Stimulated activated CD4-positive, alpha-beta T cell treated with anti-CD3 and anti-CD28 coated beads, Interleukin-12 subunit alpha, Interleukin-12 subunit beta, amount 100 ng/mL, for 4 hours (primary cell): ENCODE results near the gene SLC22A2.

Experiments used
- DNase-seq: peaks from one replicate; pipeline ENCODE4 v3.0.0-alpha.2; 2020

Gene SLC22A2

DNA sequence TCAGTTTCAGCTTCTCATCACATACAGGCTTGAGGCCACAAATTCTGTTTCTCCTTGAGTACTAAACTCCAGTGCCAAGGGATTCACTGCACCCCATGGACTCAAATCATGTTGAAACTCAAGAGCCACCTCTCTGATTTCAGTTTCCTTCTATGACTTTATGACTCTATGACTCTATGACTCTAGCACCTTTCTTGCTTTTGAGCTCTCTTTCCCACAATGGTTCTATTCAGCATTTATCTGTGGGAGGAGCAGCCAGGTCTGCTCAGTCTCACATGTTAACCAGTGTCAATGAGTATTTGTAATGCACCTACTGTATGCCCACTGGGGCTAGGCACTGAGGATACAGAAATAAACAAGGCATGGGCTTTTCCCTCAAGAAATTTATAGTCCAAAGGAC is 14.6 kb upstream of the SLC22A2 start:
- DNase-seq: no peak

DNA sequence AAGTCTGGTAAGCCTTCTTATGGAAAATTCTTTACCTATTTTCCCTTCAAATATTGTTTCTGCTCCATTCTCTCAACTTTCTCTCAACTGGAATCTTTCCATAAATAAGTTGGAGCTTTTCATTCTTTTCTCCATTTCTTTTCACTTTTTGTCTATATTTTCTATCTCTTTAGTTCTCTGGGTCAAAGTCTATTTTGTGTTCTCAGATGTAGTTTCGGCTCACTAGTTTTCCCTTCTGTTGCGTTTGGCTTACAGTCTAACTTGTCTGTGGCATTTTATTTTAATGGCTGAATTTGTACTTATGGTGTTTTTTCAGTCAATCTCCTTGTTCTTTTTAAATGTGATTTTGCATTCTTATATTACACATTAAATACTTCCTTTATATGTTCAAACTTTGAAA is 14.1 kb upstream of the SLC22A2 start:
- no peak for DNase-seq

DNA sequence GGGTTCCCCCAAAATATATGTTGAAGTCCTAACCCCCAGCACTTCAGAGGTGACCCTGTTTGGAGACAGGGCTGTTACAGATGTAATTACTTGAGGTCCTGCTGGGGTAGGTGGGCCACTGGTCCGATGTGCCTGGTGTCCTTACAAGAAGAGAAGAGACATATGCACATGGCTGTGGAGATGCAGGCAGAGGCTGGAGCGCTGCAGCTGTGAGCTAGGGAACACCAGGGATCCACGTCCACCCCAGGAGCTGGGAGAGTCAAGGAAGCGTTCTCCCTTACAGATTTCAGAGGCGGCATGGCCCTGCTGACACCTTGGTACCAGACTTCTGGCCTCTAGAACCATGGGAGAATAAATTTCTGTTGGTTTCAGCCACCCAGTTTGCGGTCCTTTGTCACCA is 11.7 kb upstream of the SLC22A2 start:
- DNase-seq: no peak

DNA sequence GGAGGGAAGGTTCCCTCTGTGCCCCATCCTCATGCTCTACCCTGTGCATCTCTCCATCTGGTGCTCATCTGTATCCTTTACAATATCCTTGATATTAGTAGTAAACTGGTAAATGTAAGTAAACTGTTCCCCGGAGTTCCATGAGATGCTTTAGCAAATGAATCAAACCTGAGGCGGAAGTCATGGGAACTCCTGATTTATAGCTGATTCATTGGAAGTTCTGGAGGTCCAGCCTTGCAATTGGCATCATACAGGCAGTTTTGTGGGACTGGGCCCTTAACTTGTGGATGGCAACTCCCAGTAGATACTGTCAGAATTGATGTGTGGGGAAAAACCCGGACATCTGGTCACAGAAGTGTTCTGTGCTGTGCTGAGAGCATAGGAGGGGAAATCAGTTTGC is 11.2 kb upstream of the SLC22A2 start:
- no peak for DNase-seq

DNA sequence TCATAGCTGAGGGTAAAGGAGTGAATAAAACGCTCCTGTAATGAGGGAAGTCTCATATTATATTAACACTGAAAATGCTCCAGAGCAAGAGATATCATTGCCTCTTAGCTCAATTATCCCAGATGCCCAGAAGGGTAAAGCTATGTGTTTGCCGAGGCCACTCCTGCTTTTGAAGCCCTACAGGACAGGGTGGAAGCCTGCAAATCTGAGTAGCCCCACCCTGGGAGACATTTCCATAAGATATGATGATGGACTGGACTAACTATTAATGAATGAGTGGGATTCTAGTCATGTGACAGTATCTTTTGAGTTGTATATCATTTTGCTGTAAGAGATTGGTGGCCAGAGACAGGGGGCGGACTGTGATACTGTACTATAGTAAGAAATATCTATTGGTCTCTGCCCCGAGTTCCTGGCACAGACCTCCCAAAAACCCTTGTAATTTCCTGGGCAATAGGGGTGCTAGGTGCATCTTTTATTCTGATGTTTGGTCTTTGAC is 10.5 kb upstream of the SLC22A2 start:
- DNase-seq: no peak

DNA sequence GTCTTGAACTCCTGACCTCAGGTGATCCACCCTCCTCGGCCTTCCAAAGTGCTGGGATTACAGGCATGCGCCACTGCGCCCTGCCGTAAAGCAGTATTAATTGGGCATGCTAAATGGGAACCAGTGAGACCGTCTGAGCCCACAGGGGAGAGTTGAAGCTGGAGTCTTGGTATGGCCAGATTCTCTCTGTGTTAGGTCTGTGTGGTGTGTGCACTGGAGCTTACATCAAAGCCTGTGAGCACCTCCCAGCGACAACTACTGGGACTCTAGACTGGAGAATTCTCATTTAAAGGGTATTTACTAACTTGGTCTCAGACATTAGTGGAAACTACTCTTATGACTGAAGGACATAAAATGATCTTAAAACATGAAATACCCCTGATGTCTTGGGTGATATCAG is 8.5 kb upstream of the SLC22A2 start:
- no peak for DNase-seq

DNA sequence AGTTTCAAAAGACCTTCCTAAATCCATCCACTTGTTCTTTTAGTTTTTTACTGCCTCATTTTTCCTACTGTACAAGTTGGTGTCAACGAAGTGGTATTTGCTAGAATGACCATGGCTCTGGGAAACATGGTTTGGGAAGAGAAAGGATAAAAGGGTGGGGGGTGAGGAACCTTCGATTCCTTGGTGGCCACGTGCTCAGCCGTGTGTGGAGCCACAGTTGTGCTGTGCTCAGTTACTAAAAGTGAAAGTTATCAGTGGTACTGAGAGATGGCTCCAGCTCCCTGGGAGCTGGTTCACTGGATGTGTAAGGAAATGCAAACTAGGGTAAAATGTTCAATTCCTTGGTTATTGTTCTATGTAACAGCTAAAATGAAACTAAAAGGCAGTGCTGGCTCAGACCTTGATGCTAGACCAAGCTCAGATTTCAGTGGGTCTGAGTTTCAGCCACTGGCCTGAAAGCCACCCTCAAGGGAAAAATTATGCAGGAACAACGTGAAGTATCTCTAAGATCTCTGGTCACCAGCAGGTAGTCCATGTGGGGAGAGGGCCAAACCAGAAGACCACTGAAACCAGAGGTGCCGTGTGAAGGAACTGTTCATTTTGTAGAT is 7.4 kb upstream of the SLC22A2 start:
- no peak for DNase-seq

DNA sequence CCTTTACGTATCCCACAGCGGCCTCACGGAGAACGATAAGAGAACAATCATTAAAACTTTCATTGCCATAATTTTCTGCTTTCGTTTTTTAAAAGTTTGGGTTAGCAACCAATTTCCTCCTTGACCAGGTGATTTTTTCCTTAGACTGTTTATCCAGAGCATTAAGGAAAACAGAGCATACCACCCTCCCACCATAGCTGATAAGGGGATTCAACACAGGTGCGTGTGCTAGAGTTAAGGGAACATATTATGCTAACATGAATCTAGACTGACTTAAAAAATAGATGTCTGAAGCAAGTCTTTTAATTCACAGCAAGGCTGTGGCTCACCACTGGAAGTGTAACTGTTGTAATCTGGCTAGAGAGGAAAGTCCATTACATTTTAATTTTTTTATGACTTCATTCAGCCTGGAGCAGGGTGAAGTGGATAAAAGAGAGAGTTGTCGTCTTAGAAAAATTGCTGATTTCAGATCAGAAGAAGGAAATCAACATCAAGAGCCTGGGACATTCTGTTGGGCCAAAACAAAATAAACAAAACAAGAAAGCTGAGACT is 5.5 kb upstream of the SLC22A2 start:
- no peak for DNase-seq

DNA sequence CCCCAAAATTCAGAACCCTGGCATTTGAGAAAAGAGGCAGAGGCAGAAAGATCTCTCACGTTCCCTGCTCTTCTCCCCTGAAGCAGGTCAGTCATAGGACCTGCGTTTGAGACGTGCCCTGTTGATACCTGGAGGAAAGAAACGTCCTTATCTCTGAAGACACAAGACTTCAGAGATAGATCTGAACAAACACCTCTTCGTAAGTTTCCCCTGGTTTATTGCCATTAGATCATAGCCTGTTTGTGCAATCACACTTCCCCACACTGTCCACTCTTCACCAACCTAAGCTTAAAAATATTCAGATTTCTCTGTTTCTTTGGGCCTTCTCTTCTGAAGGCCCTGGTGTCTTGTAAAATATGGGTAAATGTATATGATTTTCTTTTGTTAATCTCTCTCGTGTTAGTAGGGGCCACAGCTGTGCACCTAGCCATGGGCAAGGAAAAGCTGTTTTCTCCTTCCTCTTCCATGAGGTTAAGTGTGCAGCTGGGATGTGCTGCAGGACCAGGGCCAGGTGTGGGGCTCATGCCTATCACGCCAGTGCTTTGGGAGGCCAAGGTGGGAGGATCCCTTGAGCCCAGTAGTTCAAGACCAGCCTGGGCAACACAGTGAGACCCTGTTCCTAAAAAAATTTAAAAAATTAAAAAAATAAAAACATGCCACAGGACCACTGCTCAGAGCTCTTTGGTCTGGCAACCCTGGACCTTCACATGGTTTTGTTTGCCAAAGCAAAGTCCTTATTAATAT is 4.7 kb upstream of the SLC22A2 start:
- no peak for DNase-seq

DNA sequence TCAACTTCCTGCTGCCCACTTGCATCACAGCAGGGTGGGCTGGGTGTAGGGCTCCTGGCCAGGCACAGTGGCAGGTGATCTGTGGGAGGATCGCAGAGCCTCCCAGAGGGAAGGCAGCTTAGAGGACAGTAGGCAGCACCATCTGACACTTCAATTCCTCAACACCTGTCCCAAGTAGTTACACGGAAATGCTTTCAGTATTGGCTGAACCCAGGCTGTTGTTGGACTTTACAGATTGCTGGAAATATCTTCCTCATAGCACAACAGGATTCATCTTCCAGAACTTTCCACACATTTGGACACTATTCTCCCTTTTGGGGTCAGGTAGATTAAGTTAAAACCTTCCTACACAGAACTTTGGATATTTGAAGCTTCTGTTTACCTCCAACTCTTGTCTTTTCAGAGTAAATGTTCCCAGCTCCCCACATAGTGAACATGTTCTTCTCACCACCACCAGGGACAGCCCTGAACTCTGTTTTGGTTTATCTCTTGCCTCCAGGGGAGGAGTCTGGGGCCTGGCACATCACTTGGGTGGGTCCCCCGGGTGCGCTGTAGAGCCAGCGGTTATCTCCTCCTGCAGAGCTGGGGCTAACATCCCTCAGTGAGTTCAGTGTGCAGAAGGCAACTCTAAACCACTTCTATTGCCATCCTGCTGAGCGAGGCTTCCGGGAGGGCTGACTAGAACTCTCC is 3.5 kb upstream of the SLC22A2 start:
- no peak for DNase-seq

DNA sequence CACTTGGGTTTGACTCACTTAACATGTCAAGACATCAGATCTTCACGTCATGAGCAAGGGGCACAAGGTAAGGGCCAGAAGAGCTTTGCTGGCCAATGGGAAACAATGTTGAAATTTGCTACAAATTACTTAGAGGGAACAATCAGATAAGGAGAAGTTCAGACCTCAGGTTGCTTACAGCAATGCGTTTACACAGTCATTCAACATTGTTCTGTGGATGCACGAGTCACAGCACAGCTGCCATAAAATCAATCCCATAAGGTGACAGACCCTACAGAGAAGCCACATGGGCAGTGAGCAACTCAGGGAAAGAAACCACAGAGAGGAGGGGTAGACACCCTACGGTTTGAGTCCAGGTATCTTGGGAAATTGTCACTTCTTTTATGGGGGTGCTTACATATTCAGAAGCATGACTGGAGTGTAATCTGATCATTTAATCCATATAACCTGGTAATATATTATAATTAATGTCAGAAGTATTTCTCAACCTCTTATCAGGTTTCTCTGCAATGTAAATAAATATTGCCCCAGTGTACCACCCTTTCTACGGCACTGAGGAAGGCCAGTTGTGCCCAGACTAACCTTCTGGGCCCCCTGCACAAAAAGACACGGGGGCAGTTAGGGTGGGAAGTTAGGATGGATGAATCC is 2.3 kb upstream of the SLC22A2 start:
- no peak for DNase-seq

DNA sequence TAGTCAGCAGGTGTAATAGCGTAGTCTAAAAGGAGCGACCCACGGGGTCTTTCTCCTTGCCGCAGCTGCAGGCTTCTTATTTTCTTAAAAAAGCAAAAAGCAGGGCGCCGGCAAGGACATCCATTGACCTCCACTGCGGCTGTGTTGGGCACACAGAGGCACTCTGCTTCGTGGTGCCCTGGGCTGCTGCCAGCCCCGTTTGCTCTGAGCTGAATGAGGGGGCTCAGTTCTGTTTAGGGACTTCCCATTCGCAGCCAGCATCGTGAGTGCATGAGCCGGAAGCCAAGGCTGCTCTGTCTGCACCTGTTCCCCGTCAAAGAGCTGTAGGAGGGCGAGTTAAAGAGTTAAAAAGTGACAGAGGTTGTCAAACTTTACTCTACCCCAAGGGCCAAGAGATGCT is 1.7 kb upstream of the SLC22A2 start:
- no peak for DNase-seq

DNA sequence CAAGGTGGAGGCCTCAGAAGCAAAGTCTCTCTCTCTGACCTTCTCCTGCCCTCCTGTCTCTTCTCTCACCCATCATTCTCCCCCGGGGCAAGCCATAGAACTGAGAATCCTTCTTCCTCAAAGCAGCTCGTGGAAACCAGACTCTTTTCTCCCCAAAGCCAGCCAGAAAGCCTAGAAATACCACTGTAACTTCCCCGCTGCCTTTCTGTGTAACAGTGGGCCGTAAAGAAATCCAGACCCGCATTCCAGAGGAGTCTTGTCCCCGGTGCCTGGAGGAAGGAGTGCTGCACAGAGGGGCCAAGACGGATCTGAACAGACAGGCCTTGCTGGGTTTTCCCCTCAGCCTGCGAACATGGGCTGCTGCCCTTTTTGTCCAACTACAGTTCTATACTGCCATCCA is 977 bp upstream of the SLC22A2 start:
- no peak for DNase-seq

DNA sequence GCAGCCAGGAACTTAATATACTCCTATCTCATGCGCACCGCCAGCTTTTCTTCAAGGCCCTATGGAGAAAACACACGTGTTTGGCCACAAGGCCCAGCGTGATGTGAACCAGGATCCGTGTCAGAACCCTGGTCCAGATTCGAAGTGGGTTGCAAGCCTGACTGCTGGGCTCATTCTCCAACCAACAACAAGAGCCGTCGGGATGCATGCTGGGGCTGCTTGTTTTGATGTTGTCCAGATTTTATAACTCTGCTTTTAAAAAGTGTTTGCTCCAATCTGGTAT is 463 bp upstream of the SLC22A2 start:
- DNase-seq: no peak

DNA sequence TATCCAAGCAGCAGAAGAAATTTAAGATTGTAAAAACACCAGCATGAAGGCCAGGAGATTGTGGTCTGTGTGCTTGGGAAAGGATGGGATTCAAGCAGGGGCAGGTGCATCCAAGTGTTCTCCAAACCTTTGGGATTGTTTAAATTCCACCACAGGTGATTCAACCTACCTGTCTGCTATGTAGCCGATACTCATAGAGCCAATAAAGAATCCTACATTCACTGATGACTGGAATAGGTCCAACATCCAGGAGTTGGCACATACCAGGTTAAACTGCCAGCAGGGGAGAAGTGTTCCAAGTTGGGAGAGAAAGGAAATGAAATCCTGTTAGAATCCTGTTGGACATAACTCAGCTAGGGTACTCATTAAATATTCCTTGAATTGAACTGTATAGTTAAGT is 2.2 kb downstream of the SLC22A2 start:
- DNase-seq: no peak

DNA sequence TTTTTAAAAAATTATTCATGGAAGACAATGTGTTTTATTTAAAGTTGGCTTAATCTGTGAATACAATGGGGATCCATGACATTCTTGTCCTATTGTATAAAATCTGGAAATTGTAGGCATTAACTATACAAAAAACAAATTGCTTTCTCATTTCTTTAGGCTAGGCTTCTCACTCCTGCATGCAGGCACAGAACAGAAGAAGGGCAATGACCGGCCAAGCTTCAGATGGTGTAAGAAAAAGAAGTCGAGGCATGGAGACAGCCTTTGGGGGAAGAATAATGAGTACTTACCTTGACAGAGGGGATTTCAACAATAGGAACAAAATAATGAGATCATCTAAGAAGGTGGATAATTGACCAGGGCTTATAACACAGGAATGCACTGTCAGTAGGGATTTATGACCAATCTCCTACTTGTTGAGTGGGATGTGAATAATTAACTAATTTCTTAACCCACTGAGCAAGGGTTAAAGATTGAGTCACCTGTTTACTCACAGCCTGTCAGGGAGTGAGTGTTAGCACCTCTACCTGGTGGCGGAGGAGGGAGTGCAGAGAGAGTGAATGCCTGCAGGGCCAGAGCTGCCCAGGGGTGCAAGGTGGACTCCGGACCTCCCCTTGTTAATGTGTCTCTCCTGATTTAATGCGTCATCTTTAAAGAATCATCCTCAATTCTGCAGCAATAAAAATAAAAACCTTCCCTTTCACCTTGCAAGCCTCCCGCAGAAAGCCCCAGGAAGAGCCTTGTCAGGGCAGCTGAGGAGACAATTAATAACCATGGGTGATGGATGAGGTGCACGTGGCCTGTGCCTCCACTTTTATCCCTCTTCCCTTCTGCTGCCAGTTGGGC is 3.9 kb downstream of the SLC22A2 start:
- no peak for DNase-seq

DNA sequence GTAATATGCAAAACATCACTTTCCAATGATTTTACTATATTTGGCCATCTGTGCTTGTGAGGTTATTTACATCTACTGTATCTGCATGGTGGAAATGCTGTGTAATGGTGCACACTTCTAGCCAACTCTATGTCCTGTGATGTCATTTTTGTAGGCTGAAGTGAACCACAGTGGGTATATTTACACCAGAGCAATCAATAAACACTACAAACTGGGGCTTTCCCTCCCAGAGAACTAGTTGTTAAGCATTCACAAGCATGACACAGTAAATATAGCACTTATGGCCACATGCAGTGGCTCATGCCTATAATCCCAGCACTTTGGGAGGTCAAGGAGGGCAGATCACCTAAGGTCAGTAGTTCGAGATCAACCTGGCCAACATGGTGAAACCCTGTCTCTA is 4.9 kb downstream of the SLC22A2 start:
- DNase-seq: no peak

DNA sequence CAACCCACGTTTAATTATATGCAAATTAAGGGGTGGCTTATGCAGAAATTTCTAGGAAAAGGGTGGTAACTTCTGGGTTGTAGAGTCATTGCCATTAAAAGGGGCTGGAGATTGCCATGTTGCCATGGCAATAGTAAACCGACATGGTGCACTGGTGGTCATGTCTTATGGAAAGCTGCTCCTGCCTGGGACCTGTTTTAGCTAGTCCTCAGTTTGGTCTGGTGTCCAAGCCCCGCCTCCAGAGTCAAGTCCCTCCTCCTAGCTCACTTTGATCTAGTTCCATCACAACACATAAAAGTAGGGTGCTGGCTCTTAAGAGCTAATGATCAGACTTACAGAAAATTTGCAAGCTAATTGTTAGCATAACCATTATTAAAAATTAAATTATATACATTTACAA is 5.3 kb downstream of the SLC22A2 start:
- DNase-seq: no peak

DNA sequence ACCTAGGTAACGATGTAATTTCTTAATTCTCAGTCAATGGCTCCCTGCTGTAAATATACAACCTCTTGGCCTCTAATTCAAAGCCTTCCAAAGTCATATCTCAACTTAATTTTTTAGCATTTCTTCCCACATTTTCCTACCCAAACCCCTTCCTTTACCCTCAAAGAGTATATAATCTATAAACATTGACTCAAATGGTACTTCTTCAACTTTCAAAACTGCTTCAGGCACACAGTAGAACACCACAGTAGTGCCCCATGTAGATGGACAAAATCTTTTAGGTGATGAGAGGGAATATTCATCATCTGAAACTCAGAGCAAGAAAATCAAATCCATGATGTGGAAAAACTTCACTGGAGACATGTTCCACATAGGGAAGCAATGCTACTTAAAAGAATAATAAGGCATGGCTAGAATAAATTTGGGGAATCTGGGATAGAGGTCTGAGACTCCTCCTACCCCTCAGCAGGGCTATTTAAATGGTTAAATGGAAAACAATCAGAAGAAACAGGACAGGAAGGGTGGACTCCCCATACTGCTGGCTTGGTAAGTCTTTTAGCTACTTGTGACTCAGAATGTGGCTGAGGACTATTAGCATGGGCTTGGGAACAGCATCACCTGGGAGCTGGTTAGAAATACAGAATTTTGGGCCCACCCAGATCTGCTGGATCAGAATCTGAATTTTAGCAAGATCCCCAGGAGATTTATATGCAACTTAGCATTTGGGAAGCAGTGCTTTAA is 6.4 kb downstream of the SLC22A2 start:
- no peak for DNase-seq

DNA sequence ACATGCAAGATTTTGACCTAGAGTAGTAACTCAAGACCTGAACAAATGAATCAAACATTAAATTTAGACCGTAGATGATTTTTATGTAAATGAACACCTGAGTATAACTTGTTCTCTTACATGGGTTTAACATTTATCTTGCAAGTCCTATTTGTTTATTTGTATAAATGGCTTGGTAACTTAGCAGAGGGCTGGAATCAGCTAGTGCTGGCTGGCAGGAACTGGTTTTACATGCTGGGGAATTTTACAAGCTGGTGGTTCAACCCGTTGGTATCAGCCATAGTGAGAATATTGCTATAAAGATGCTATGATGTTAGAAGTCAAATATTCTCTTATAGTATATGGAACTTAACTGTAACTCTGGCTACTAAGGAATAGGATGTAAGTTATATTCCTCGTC is 8.9 kb downstream of the SLC22A2 start:
- no peak for DNase-seq

DNA sequence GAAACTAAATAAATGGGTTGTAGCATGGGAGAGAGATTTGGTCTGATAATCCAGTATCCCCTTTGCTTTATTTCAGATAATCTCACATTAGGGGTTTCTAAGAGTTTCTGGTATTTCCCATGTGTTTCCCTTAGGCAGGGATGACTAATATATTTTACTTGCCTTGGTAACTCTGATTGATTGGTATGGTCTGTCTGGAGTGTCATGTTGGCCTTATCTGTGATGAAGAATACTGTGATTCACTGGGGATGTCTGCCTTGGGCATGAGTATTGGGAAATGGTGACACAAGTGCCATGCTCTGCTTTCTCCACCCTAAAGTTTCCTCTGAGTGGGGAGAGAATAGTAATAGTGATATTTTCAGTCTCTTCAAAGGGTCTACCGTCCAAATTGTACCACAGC is 10.1 kb downstream of the SLC22A2 start:
- no peak for DNase-seq

DNA sequence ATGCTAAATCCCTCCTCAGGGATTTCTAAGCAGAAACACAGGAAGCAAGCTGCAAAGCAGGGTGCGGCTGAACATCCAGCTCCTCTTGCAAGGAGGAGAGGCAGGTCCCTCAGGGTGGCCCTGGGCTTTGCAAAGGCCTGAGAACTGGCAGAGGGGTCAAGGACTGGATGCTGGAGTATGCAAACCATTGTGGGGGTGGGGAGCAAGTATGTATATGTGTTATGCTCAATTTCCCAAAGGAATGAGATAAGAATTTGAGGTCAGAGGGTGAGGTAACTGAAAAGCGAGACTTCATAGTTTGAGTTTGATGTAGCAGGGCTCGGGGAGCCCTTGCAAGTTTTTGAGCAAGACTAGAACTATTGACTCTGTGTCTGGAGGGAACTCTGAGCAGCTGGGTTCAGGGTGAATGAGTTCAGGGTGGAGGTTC is 11.2 kb downstream of the SLC22A2 start:
- DNase-seq: no peak
